Heart left ventricle (tissue), 16 donors: ENCODE measurements around the gene VPREB3. TPM values are rescaled to one million over a fixed set of nuclear protein-coding genes. Genes with fewer than 3 reads are reported as not detected.
A peak's percentile ranks its signal among the peaks of the same experiment; 100 is the strongest.

ENCODE experiments used
- ATAC-seq, 4 donors: fragments of 200-7000 bp; cut with Tn5 transposase; one replicate each; pipeline ENCODE4 v1.9.1; 2020 to 2022; ENCODE audit warnings: moderate library complexity in 4 of 4, mild to moderate bottlenecking in 3 of 4, moderate number of reproducible peaks in 1 of 4
- DNase-seq, 5 donors: peaks; one replicate each; pipeline ENCODE4 v3.0.0-alpha.2; 2020
- H3K27ac ChIP-seq, 12 donors: fragments of 200-600 bp; sonication (generic) in 4 of 12; one replicate each; pipeline versions ENCODE4 v1.5.0 to v1.8.0; 2016 to 2022; ENCODE audit warnings: mild to moderate bottlenecking in 2 of 12
- H3K27me3 ChIP-seq, 9 donors: fragments of 200-600 bp; sonication (generic) in 2 of 9; one replicate each; pipeline versions ENCODE4 v1.5.1 to v1.8.0; 2016 to 2022; ENCODE audit warnings: mild to moderate bottlenecking in 3 of 9
- H3K36me3 ChIP-seq, 9 donors: fragments of 200-600 bp; sonication (generic) in 2 of 9; one replicate each; pipeline versions ENCODE4 v1.5.0 to v1.8.0; 2018 to 2022; ENCODE audit warnings: mild to moderate bottlenecking in 2 of 9
- H3K4me1 ChIP-seq, 12 donors: fragments of 200-600 bp; sonication (generic) in 4 of 12; one replicate each; pipeline versions ENCODE4 v1.5.0 to v1.8.0; 2016 to 2022; ENCODE audit warnings: mild to moderate bottlenecking in 3 of 12
- H3K4me3 ChIP-seq, 12 donors: fragments of 200-600 bp; sonication (generic) in 4 of 12; one replicate each; pipeline versions ENCODE4 v1.5.0 to v1.8.0; 2017 to 2022; ENCODE audit warnings: mild to moderate bottlenecking in 9 of 12, moderate library complexity in 4 of 12
- H3K9me3 ChIP-seq, 12 donors: fragments of 200-600 bp; sonication (generic) in 4 of 12; one replicate each; pipeline versions ENCODE4 v1.5.0 to v1.8.0; 2016 to 2022; ENCODE audit warnings: mild to moderate bottlenecking in 1 of 12
- CTCF ChIP-seq, 12 donors: fragments of 200-600 bp; sonication (generic) in 4 of 12; IDR thresholded peaks; one replicate each; pipeline versions ENCODE4 v1.5.0 to v1.8.0; 2018 to 2022; ENCODE audit warnings: antibody characterized with exemption in 12 of 12, mild to moderate bottlenecking in 5 of 12
- POLR2A ChIP-seq, 2 donors: fragments of 450-650 bp; IDR thresholded peaks; one replicate each; pipeline ENCODE4 v1.6.1; 2017; ENCODE audit warnings: antibody characterized with exemption in 2 of 2, mild to moderate bottlenecking in 2 of 2, moderate library complexity in 2 of 2
- WGBS, 4 donors: extraction: QIAGEN DNeasy Blood & Tissue Kit in 2 of 4; methylation state at CpG; one replicate each; pipeline versions ENCODE4 v1.1.5 to v1.1.7; 2013 to 2018; 5-methylcytosine and 5-hydroxymethylcytosine counted together
- intact Hi-C, 10 donors: fragments of 100-400 bp; cut with DNase I; formaldehyde crosslinking; loops; one replicate each; pipeline versions ENCODE4 v1.11.1 to v1.14.2; 2022
- polyA plus RNA-seq, 2 donors: library from polyadenylated mRNA; stranded (reverse); fragments of 200-250 nt; gene quantifications; one replicate each; pipeline ENCODE4 v1.2.3, GENCODE V29; 2013
- total RNA-seq, 9 donors: library from RNA; depleted of rRNA in 2 of 9; stranded (reverse); fragments of >200 nt in 2 of 9; fragmentation: NEBNext Ultra II Directional in 3 of 9; extraction: Animal tissue kit (Norgen Biotek cat#: 25700) in 3 of 9; gene quantifications; one replicate each; pipeline versions ENCODE4 v1.1.0 to v1.2.4, GENCODE V29; 2016 to 2023
- donor health status: ischemic (EF 13 %, LVEDD 7.1; RV severe dilation, severe dysfunction).
- donor health status: healthy with polysubstance abuse.
- donor health status: DM: no; HTN: yes; CAD: no.
- donor health status: DM: no; HTN: no; CAD: no.
- donor health status: ischemic (EF 25% LVEDD 6.9; RV normal size, moderate dysfunction).
- donor health status: ischemic (EF 25% LVEDD 5.7; RV mildly dilated, moderate dysfunction).
- donor health status: healthy.
- donor health status: DM: yes; HTN: yes; CAD: no.
- donor health status: ischemic (EF 35%, LVEDD 5.7; RV mildly dilated, moderate dysfunction).
- donor health status: nonischemic (EF 11% LVEDD 7.7; RV severe dilation, severe dysfunction).
- donor health status: DM: yes; HTN: yes; CAD: no.
- donor health status: PGD.
- donor health status: ischemic (EF 29% LVEDD 5.4; RV normal size, mild dysfunction).
- donor health status: nonischemic (EF 23%, LVEDD 6.1; RV moderate dilation, normal function).

VPREB3 gene
- total and polyA plus RNA-seq, 11 donors, result 0.63 to 3.2 (median 0.77) TPM; not detected in 3

DNA sequence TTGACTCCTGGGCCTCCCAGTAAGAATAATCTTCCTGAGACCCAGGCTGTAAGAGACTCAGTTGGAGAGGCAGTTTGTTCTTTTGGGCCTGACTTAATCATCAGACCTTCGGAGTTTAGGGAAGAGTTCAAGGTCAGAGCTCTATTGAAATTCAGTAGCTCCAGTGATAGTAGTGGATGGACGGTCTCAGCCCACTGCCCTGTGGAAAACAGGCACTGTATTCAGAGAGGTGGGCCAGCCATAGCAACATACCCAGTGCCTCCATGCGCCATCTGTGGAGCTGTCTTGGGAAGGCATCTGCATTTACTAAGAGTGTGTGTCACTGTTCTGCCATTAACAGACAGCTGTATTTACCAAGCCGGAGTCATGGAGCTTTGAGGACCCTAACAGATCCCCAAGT lies 35.4 kb upstream of the VPREB3 start:
- WGBS, 4 donors, result 68 to 71% (median 70%) methylated on average over 3 to 4 of the region's 4 CpGs
- Histone ChIP-seq H3K27me3 (no peaks in the 10 kb centered on the region), H3K36me3 (peaks cover 0 to 39% (median 30%) of the 10 kb centered on the region in 9 donors), H3K27ac (peak overlapping the region in 4 of 12 donors; percentile 33 to 53 (median 44)), H3K4me3 (no peak overlapping the region), H3K9me3 (no peaks in the 10 kb centered on the region), H3K4me1 (peaks cover 8 to 59% (median 47%) of the 10 kb centered on the region in 12 donors)
- TF ChIP-seq POLR2A (IDR thresholded peaks at IDR 0.05), result no peak
- no peak for TF ChIP-seq CTCF (IDR thresholded peaks at IDR 0.05)
- ATAC-seq, result no peak
- intact Hi-C loops, result loop anchor here in 4 of 10 donors (2.0 to 5.0 kb wide), 4 partner anchors 19 to 58 kb away; partner anchors contain the start of gene DERL3 (in 1 of the 4)
- DNase-seq, result peak in 1 of 5 donors; percentile 17

GRCh38 chr22:23789121-23789520 lies 34.9 kb upstream of the VPREB3 start:
- H3K4me3 ChIP-seq, result no peak overlapping the region
- TF ChIP-seq POLR2A (IDR thresholded peaks at IDR 0.05), result no peak
- no peak for TF ChIP-seq CTCF (IDR thresholded peaks at IDR 0.05)
- H3K36me3 ChIP-seq, result peaks cover 0 to 34% (median 25%) of the 10 kb centered on the region in 9 donors
- peaks cover 8 to 59% (median 47%) of the 10 kb centered on the region in 12 donors for H3K4me1 ChIP-seq
- intact Hi-C loops, result loop anchor here in 4 of 10 donors (2.0 to 5.0 kb wide), 4 partner anchors 18 to 58 kb away; partner anchors contain the start of gene DERL3 (in 1 of the 4)
- H3K27ac ChIP-seq, result peak overlapping the region in 4 of 12 donors; percentile 33 to 53 (median 44)
- no peaks in the 10 kb centered on the region for H3K9me3 ChIP-seq
- WGBS, 4 donors, result 71 to 77% (median 76%) methylated on average over 4 of the region's 4 CpGs
- H3K27me3 ChIP-seq, result no peaks in the 10 kb centered on the region
- no peak for ATAC-seq
- DNase-seq, result peak in 1 of 5 donors; percentile 10

GRCh38 chr22:23787910-23788309 lies 33.7 kb upstream of the VPREB3 start:
- H3K27ac ChIP-seq, result peak overlapping the region in 8 of 12 donors; percentile 99 to 100 (median 100)
- no peak for ATAC-seq
- DNase-seq, result peak in 1 of 5 donors; percentile 7

More at GRCh38 chr22:23787910-23788309, 33.7 kb upstream of the VPREB3 start:
- WGBS, 4 donors, result 53 to 61% (median 58%) methylated on average over 3 of the region's 3 CpGs
- intact Hi-C loops, result loop anchor here in 5 of 10 donors (1.0 to 5.0 kb wide), 6 partner anchors 15 to 59 kb away; partner anchors contain the start of genes DERL3 (in 1 of the 5) and MMP11 (in 1 of the 5)
- TF ChIP-seq POLR2A (IDR thresholded peaks at IDR 0.05) (no peak), CTCF (IDR thresholded peaks at IDR 0.05) (no peak)
- H3K36me3 ChIP-seq, result peaks cover 0 to 22% (median 12%) of the 10 kb centered on the region in 9 donors
- H3K4me1 ChIP-seq, result peaks cover 8 to 59% (median 47%) of the 10 kb centered on the region in 12 donors
- no peaks in the 10 kb centered on the region for H3K27me3 ChIP-seq
- peak overlapping the region; percentile 63 to 100 (median 96) for H3K4me3 ChIP-seq
- no peaks in the 10 kb centered on the region for H3K9me3 ChIP-seq
